Measurements from ENCODE around the gene ZFAND3. TPM values are rescaled to one million over a fixed set of nuclear protein-coding genes. Genes with fewer than 3 reads are reported as not detected.

ZFAND3 gene
- polyA plus RNA-seq, 3 donors = 144 to 156 (median 149) TPM

DNA sequence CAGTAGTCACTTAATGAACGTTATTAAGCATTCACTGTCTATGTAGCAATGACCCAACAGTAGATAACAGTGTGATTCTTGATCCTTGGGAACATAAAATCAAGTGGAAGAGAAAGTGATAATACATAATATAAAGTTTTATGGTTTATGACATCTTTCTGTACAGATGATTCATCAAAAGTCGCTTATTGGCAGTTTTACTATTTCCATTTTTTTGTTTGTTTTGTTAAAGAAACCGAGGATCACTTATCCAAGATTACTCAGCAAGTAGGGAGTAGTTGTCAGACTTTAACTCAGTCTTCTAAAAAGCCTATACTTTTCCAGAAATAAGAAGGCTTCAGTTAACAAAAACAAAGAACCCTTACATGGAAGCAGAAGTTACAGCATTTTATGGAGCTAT, 260.8 kb downstream of the ZFAND3 start:
- DNase-seq = no peak

DNA sequence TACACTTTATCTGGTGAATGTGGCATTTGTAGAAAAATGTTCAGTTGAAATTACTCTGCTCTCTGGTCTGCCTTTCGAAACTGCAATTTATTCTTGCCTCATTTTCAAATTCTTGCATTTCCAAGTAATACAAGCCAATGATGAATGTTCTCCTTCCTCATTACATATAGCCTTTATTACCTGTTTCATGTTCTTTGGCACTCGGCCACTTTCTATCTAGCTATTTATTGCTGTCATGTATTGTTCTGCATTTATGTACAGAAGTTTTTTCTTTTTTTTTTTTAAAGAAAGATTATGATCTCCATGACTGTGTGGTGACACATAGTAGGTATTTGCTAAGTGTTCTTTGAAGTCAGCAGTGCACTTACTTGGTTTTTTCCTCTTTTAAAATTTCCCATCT, 261.4 kb downstream of the ZFAND3 start:
- DNase-seq = no peak

DNA sequence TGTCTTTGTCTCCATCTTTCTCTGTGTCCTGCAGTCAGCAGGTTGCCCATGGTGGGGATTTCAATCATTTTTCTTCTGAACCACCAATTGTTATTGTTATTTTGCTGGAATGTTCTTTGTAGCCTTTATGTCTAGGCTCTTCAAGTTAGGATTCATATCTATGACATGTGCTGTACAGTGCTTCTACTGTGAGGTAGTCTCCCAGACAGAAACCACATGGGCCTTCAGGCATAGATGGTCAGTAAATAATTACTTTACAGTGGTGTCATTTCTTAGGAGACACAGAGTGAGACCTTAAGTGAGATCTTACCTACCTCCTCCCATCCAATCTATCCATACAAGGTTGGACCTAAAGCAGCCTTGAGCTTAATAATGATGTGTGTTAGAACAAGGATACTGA, 265.5 kb downstream of the ZFAND3 start:
- DNase-seq = no peak

DNA sequence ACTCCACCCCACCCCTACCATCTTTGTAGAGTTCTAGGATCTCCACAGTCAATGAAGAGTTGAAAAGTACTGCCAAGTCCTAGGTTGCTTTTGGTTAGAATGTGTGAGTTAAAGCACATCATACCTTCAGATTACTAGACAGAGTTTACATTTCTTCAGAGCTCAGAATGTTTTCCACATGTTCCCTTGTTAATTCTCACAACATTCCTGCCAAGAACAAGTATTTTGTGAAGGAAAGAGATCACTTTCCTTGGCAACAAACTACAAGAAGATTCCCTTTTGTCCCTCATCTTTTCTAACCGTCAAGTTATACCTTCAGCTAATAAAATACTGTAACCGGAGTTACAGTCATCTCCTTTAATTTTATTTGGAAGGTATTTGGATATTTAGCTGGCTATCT, 266.8 kb downstream of the ZFAND3 start:
- no peak for DNase-seq

DNA sequence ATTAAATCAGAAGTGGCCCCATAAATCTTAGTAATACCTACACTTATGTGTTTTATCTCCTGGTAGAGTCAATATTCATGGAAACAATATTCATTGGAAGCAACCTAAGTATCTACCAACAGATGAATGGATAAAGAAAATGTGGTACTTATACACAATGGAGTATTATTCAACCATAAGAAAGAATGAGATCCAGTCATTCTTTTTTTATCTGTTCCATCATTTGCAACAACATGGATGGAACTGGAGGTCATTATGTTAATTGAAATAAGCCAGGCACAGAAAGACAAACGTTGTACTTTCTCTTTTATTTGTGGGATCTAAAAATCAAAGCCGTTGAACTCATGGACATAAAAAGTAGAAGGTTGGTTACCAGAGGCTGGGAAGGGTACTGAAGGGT, 268.5 kb downstream of the ZFAND3 start:
- no peak for DNase-seq

DNA sequence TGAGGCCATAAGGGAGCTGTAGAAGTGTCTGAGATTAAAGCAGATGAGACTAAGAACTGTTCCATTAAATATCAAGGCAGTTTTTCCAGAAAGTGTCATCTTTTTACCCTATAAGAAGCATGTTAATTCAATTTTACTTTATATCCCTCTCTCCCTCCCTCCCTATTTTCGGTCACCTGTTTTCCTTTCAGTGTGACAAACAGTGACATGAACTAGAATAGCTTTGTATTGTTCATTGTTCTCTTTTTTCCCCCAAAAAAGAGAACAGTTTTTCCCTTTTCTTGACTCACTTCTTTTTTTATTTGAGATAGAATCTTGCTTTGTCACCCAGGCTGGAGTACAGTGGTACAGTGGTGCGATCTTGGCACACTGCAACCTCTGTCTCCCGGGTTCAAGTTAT, 269.3 kb downstream of the ZFAND3 start:
- no peak for DNase-seq

DNA sequence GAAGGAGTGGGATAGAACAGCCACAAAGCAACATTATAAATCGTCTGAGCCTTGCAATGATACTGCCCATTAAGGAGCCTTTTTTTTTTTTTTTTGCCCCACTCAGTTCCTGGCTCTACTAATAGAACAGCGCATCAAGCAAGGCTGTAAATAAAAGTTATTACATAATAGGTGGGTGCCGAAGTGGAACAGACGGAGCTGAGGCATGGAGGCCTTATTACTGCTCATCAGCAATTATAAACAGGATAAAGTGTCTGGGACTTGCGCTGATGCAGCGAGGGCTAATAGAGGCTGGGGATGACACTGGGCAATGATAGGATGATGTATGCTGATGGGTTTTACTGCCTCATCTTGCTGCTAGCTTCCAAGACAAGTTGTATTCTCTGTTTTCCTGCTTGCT, 272.1 kb downstream of the ZFAND3 start:
- DNase-seq = no peak

DNA sequence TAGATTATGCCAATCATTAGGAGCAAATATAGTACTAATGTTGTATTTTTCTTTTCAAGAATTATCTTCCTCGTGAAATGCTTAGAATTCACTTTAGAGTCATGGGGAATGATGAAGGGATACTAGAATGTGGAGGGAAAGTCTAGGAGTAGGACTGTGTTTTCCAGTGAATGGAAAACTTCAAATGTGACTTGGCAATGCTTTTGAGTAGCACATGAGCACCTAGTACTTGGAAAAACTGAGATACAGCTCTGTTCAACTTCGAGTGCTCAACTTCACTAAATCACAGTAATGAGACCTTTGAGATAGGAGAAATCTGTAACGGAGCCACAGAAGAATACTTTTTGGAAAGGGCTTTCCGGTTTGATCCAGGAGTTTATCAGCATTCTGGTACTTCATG, 272.9 kb downstream of the ZFAND3 start:
- no peak for DNase-seq

DNA sequence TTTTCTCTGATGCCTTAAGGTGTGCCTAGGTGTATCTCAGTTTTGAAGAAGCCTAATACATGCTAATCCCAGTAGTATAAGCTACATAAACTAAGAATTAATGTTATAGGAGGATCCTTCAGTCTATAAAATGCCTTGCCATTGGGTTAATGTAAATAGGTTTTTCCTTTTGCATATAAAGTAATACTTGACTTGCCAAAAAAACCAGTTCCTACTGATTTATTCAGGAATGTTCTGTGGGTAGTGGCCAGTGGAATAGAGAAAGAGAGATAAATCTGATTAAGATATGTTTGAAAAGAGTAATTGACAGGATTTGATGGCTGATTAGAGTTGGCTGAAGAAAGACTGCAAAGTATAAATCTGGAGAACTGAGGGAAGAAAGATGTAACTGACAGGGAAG, 273.4 kb downstream of the ZFAND3 start:
- no peak for DNase-seq

DNA sequence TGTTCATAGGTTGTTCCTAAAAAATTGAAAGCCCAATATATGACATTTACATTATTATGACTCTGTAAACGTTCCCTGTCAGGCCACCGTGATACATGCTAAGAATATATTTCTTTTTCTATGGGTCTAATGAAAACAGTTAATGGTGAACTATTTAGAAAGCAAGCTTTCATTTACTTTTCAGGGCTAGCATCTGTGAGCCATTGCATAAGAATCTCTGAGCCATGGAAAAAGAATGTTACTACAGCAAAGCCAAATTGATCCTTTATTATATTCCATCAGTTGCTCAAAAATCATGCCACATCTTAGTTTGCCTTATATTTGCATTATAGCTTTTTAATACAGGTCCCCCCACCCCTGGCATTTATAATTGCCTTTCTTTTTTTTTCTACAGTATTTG, 275.5 kb downstream of the ZFAND3 start:
- DNase-seq = no peak

DNA sequence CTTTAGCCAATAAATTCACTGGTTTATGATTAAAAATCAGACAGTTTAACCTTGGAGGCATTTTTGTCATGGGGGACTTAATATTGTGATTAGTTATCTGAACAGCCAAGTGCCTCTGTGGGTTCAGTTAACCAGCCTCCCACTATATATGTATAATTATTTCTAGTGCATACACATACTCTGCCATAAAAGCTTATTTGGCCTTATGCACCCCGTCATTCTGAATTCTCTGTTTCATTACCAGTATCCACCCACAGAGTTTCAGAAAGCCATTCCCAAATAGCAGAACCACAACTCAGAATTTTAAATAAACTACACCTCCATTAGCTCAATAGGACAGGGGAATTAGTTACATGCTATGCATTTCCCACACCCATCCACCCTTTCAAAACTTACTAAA, 279.7 kb downstream of the ZFAND3 start:
- DNase-seq = no peak

DNA sequence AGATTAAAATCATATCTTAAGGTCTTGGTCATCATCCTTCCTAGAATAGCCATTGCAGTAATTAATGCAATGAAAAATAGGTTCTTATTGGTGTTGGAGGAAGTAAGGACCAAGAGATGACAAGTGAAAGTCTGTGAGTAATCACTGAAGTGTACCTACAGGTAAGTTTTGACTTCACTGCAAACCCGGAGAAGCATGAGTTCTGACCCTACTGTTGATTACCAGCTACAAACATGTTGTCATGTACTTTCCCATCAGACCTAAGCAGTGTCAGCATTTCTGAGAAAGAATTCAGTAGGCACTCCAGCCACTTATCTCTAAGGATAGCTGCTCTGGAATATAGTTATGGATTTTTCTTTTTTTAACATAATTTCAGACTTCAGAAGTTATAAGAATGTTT, 280.9 kb downstream of the ZFAND3 start:
- no peak for DNase-seq

DNA sequence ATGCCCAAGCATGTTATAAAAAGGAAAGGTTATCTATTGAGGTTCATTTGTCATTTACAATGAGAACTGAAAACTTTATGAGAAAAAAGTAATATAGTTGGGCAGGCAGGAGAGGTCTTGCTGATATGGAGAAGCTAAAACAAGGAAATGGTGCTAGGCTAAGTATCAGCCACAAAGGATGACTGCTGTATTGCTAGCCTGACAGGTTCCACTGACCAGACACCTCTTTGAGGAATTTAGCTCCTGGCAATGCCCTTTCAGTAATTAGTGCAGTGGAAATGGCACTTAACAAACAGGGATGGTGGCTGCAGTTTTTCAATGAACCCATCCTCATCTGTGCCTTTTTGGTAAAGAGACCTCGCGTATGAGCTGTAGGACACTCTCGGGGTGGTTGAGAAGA, 284.4 kb downstream of the ZFAND3 start:
- no peak for DNase-seq

DNA sequence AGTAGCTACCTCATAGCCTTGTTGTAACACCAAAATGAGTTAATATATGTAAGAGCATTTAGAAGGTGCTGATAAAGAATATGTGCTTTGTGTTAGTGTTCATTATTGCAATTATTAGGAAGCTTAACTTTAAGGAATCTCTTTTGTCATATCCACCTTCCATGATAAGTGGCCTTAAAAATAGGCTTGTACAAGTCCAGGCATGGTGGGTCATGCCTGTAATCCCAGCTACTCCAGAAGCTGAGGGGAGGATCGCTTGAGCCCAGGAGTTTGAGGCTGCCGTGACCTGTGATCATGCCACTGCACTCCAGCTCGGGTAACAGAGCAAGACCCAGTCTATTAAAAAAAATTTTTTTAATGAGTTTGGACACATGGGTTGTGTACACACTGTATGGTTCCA, 285.5 kb downstream of the ZFAND3 start:
- DNase-seq = no peak

DNA sequence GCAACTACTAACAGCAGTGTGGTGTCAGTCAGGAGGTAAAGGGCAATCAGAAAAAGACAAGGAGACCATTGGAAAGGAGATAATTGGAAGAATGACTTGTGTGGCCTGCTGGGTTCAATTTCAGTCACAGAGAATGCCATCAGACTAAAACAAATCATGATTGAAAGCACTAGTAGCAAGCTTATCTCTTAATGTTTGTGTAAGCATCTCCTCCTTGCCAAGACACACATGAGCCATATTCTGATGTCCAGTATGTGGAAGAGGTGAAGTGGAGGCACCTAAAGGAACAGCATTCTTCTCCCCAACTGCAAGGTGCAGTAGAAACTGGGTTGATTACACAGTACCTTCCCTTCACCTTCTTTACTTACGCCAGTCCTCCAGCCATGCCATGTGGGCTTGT, 287.5 kb downstream of the ZFAND3 start:
- no peak for DNase-seq

DNA sequence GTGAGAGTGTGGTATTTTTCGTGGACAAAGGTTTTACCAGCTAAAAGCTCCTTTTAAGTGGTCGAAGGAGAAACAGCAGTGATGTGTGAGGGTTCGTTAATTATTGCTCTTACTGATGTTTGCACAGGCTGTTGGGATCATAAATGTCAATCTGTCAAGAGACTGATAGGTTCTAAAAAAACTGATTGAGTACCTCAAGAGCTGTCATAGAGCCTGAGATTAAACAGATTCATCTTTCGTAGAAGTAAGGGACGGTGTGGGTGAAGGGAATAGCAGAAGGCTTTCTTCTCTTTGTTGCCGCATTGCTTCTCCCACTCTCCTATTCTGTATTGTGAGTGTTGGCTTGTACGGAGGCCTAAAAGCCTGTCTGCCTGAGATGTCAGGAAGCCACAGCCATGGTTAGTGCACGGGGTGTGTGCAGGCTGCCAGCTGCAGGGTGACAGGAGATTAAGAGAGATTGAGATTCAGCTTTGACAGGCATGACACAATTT, 291.0 kb downstream of the ZFAND3 start:
- DNase-seq = no peak

DNA sequence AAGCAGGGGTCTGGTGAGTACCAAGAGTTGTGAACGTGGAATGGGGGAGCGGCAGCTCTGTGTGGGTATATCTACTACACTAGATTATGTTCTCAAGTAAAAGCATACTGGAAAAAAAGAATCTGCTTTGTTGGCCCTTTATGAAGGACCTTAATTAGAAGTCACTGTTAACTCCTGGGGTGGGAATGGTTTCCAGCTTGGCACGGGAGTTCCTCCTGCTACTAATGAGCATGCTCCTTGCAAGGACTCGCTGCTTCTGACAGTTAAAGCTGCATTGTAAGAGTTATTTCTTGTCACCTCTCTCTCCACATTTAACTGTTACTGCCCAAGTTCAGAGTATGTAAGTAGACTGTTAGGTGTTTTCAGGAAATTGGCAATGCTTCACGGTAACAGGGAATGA, 292.7 kb downstream of the ZFAND3 start:
- no peak for DNase-seq

DNA sequence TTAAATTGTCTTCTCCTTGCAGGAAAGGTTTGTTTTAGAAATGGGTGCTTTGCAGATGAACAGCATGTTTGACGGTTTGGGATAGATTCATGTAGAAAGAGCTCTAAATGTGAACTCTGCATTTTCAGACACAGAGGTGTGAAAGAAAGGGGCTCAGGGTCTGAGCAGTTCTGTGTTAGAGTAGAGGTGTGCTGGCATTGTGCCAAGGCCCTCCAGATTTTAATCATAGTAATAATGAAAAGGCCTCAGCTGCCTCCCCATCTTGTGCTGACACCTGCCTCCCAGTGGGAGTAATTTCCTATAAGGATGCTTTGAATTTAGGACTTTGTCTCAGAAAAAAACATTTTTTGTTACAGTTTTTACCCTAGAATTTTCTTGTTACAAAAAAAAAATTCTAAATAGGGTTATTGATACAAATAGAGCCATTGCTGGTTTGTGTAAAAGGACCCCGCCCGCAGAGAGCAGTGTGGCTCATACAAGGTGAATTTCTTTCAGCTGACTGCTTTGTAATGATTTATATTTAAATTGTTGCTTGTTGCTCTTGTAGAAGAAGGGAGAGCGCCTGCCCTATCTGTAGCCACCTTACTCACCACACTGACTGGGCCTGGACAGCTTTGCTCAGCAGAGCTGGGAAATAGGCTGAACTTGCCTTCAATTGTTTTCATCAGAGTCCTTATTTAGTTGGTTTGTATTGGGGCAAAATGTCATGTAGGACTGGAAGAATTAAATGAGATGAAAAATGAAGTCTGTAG, 294.5 kb downstream of the ZFAND3 start:
- no peak for DNase-seq

DNA sequence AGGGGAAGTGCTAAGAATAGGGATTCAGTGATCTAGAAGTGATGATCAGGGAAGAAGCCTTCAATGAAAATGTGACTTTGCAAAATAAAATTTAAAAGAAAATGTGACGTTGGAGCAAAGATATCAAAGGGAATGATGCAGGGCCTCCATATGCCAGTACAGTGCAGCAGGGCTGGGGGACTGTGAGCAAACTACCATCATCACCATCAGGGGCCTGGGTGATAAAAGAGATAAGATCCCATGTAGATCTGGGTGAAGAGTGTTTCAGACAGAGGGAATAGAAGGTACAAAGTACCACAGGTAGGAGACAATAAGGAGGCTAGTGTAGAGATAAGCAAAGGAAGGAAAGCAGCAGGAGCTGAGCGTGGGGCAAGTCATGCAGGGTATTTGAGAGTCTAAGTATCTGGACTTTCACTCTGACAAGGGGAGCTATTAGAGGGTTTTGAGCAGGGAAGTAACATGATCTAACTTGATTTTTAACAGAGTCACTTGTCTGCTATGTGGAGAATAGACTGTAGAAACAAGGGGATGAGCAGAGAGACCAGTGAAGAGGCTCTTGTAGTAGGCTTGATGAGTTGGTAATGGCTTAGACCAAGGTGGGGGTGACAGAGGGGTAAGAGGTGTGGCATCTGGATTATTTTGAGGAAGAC, 295.6 kb downstream of the ZFAND3 start:
- no peak for DNase-seq

DNA sequence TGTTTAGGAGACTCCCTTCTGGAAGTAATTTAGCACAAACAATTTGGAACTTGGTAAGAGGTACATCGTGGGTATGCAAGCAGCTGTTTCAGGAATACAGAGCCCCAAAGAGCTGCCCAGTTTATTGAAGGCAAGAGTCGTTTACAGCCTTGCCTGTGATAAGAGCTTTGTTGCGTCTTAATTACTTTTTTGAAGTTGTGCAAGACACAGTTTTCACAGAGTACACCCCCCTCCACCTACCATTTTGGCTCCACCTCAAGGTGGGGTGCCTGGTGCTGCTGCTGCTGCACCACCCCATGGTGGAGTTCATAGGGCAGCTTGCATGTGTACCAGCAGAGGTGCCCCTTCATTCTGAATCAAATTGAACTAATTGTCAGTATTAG, 296.1 kb downstream of the ZFAND3 start:
- no peak for DNase-seq

DNA sequence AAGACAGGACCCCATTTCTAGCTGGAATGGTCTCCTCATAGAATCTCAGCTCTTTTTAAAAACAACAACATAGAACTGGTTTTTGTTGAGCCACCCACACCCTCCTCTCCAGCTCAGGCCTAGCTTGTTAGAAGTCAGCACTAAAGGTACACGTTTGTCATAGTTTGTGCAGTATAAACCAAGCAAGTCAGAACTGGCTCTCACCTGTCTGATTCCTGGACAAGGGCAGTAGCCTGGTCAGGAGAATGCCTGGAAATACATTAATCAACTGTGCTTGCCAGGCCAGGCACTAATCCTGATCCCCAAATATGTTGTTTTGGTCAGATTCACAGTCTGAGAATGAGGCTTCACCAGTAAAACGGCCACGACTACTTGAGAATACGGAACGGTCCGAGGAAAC, 296.7 kb downstream of the ZFAND3 start:
- no peak for DNase-seq

DNA sequence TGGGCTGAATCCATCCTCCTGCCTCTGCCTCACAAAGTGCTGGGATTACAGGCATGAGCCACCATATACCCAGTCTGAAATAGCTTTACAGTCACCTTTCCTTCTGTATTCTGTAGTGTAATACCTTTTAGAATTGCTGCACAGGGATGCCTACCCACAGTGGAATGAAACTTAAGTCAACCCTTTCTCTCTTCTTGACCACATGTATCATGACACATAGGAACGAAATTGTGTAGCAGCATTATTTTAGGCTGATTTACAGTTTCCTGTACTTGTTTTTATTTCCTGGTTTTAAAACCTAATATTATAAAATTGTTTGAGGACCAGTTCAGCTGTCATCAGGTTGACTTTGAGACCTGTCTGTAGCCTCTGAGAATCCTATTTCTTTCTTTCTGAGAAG, 297.8 kb downstream of the ZFAND3 start:
- DNase-seq = no peak

DNA sequence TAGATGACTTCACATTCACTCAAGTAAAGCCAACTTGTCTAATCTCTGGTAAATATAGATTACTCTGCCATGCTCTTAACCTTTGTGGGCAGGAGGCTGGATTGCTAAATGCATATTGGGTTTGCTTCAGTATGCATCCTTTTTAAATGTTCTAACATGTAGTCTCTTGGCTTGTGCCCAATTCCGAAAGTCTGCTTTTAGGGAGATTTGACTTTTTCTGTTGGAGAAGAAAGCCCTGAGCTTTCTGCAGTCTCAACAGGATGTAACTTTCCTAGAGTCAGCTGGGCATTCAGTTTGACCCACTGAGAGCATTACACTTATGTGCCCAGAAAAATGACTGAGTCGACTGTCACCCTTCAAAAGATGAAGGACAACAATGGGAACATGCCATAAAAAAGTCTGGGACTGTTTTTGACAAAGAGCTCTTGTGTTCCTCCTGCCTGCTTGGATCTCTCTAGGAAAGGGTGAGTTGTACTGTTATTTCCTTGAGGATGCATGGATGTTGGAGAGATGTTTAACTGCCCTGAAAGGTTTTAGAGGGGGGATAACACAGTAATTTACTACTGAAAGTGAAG, 299.4 kb downstream of the ZFAND3 start:
- no peak for DNase-seq

DNA sequence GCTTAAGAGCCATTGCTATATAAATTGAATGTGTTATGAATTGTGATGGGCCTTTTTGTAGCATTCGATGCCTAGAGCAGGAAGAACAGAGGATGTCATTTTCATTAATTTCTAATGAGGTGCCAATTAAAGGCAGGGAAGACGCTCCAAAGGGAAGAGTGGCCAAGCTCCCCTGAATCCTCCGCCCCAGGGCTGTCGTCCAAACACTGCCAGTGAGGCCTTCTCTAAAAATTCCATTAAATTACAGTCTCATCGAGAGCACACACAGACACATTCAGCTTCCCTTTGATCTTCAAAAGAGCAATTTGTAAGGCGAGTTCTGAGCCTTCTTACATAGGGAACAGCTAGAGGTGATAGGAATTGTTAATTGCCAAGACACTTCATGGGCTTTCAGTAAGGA, 300.0 kb downstream of the ZFAND3 start:
- no peak for DNase-seq
